NCI-H1436 (cell line): Measurements from ENCODE around the gene GLP2R.

Source experiments
- DNase-seq: peaks from one replicate; lab custom pipeline; 2025; lab: John Stamatoyannopoulos, UW

The GLP2R gene

DNA sequence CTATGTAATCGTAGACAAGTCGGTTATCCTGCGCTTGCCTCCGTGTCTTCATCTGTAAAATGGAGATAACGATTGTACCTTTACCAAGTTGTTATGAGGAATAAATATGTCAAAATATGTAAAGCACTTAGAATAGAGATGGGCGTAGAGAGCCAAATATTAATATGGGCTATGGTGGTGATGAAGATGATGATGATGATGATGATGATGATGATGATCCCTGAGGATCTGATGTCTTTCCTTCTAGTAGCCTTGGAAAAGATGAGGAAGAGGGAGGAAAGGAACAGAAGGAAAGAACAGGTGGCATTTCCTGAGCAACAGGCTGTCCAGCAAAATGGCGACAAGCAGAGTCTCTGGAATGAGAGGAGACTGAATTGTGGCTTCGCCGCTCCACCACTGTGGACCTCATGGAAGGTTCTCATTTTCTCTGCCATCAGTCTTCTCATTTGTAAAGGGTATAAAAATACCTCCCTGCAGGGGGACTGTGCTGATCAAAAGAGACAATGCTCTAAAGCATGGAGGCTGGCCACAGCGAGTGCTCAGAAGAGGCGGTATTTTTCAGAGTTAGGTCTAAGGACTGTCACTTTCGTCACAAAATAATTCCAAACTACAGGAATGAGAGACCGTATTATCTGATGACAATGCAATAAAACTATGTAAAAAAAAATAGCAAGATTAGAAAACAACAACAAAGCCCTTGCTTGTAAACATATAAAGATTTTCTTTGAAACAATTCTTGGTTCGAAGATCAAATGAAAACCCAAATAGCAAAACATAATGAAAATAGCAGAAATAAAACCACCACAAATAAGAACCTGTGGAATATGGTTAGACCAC lies 96.5 kb downstream of the GLP2R start:
- DNase-seq: no peak

GRCh38 chr17:9924735-9925191 lies 99.0 kb downstream of the GLP2R start:
- DNase-seq: peak; percentile 72

- no peak for DNase-seq
These were observed 99.7 kb downstream of the GLP2R start for GRCh38 chr17:9925457-9925856.

GRCh38 chr17:9926150-9926804 lies 100.6 kb downstream of the GLP2R start:
- no peak for DNase-seq

GRCh38 chr17:9928601-9929333 lies 103.0 kb downstream of the GLP2R start:
- peak; percentile 7 for DNase-seq

DNA sequence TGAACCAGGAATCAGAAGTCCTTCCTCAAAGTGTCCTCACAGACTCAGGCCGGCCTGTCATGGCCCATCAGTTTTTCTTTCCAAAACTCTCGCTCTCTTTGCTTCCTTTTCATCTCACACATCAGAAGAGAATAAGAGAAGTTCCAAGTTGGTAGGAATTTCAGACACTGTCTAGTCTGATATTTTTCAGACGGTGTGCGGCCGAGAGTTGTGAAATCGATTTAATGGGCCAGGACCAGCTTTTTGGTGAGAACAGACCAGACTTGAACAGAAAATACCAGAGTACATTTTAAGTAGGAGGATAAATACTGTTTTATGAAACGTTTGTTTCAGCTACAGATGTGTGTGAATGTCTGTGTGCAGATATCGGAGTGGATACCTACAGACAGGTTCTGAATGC lies 104.1 kb downstream of the GLP2R start:
- no peak for DNase-seq

- no peak for DNase-seq
These were observed 105.5 kb downstream of the GLP2R start for GRCh38 chr17:9931144-9931741.

GRCh38 chr17:9932491-9932890 lies 106.8 kb downstream of the GLP2R start:
- DNase-seq: no peak

DNA sequence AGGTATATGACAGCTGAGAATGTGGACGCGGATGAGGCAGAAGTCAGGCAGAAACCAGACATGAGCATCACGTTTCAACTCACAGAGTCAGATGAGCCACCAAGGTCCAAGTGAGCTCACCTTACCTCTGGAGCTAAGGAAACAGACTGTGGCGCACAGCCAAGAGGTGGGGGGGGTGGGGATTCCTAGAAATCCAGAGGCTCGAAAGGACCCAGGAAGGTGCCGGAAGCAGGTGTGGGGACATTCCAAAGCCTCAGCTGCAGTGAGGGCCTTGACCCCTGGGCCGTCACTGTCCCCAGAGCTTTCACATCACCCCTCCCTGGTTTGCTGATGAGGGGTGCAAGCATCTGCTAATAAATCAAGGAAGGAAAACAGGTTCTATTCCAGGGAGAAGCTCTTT lies 108.6 kb downstream of the GLP2R start:
- no peak for DNase-seq

DNA sequence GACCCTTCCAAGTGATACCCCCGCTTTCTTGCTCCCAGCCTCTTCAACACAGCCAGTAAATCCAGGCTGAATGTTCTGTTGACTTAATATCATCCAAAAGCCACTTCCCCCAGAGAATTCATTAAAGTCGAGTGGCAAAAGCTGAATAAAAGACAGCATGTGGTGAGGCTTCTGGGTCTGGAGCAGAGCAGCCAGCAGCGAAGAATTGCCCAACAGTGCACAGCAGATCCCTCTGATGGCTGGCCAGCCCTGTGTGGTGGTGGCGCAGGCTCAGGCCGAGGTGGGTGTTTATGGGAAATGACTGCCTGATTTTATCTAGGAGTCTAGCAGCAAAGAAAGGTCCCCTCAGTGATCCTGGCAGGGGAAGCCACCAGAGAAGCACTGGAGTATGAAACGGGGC lies 109.7 kb downstream of the GLP2R start:
- DNase-seq: no peak

- DNase-seq: no peak
These were observed 110.4 kb downstream of the GLP2R start for GRCh38 chr17:9936095-9936494.

DNA sequence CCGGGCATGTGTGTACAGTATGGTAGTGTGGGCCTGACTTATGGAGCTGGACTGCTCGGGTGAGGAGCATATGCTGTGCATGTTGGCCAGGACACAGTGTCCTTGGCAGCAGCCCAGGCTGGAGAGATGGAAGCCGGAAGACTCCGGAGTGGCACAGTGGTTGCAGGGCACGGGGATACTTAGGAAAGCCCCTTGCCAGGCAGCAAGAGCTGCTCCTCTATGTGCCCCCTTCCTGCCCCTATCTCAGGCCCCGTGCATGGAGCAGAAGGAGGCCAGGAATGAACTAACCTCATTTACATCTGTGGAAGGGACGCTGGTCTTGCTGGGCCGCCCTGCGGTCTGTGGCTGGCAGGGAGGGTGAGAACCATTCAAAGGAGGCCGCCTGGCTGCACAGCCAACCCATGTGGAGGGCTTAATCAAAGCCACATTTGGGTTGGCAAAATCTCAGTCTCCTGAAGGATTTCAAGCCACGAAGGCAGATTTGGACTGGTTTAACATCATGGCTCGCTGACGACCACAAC lies 111.6 kb downstream of the GLP2R start:
- DNase-seq: no peak

- no peak for DNase-seq
These were observed 112.2 kb downstream of the GLP2R start for GRCh38 chr17:9937901-9938300.

- no peak for DNase-seq
These were observed 113.0 kb downstream of the GLP2R start for GRCh38 chr17:9938764-9939163.

GRCh38 chr17:9940841-9941240 lies 115.1 kb downstream of the GLP2R start:
- no peak for DNase-seq

GRCh38 chr17:9941305-9941704 lies 115.6 kb downstream of the GLP2R start:
- DNase-seq: no peak
